ENCODE data around the gene DLGAP1.

The DLGAP1 gene

DNA sequence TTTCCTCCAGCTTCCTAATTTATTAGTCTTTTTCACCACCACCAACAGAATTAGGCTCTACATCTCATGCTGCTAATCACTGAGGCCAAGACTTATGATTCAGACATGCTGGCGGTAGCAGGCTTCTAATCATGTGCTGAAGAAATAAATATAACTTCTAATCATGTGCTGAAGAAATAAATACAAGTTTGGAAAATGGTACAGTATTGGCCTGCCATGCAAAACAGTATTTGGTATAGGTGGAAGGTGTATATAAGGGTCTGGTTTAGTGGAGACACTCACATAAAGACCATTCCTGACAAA, 764.4 kb downstream of the DLGAP1 start:
- H3K9ac ChIP-seq (ENCODE audit: low read length), result no peak overlapping the region
- no peaks in the 10 kb centered on the region for H3F3A ChIP-seq (ENCODE audit: insufficient read depth, low read length)
- no peak overlapping the region for H3K4me3 ChIP-seq (ENCODE audit: low read depth, low read length, poor library complexity, severe bottlenecking)
- H3K9me2 ChIP-seq (ENCODE audit: low read depth, low read length), result no peaks in the 10 kb centered on the region
- no peak overlapping the region for H2AFZ ChIP-seq (ENCODE audit: low read length)
- no peaks in the 10 kb centered on the region for H3K9me3 ChIP-seq (ENCODE audit: low read length)
- no peaks in the 10 kb centered on the region for H3K27me3 ChIP-seq (ENCODE audit: insufficient read depth, low read length)
- H3K4me2 ChIP-seq (ENCODE audit: low read length), result no peak overlapping the region
- TF ChIP-seq, protein P1, sequence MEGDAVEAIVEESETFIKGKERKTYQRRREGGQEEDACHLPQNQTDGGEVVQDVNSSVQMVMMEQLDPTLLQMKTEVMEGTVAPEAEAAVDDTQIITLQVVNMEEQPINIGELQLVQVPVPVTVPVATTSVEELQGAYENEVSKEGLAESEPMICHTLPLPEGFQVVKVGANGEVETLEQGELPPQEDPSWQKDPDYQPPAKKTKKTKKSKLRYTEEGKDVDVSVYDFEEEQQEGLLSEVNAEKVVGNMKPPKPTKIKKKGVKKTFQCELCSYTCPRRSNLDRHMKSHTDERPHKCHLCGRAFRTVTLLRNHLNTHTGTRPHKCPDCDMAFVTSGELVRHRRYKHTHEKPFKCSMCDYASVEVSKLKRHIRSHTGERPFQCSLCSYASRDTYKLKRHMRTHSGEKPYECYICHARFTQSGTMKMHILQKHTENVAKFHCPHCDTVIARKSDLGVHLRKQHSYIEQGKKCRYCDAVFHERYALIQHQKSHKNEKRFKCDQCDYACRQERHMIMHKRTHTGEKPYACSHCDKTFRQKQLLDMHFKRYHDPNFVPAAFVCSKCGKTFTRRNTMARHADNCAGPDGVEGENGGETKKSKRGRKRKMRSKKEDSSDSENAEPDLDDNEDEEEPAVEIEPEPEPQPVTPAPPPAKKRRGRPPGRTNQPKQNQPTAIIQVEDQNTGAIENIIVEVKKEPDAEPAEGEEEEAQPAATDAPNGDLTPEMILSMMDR (IDR thresholded peaks at IDR 0.05; ENCODE audit: low read length), result no peak
- TF ChIP-seq EZH2 (IDR thresholded peaks at IDR 0.05; ENCODE audit: borderline replicate concordance, low read length), result no peak
- H4K20me1 ChIP-seq (ENCODE audit: insufficient read depth, low read length), result no peaks in the 10 kb centered on the region
- H3K36me3 ChIP-seq (ENCODE audit: insufficient read depth, low read length), result no peaks in the 10 kb centered on the region
- H3K27ac ChIP-seq (ENCODE audit: low read depth, low read length, poor library complexity, severe bottlenecking), result no peak overlapping the region
- no peaks in the 10 kb centered on the region for H3K79me2 ChIP-seq (ENCODE audit: insufficient read depth, low read length)
- no peaks in the 10 kb centered on the region for H3K4me1 ChIP-seq (ENCODE audit: insufficient read depth, low read length, severe bottlenecking)

DNA sequence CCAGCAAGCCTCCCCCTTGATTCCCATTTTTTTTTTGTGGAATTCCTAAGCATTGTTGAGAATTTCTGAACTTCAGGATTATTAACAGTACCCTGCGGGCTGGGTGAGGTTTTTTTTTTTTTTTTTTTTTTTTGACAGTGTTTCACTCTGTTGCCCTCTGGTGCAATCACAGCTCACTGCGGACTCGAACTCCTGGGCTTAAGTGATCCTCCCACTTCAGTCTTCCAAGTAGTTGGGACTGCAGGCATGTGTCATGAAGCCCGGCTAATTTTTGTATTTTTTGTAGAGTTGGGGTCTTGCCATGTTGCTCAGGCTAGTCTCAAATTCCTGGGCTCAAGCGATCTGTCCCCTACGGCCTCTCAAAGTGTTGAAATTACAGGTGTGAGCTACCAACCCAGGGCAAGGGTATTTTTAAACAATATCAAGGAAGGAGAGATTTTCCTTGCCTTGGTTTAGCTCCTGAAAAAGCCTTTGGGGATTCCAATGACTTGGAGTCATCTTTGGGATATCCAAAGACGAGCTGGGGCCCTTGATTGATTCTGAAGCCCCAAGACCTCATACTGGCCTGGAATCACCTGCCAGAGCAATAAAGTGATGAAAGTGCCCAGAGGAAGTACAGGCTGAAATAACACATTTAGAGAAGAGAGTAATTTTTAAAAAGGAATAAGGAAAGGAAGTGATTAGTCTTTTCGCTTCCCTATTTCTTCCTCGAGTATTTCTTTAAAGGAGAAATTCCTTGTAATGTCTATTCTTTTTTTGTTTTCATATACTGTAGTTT, 764.9 kb downstream of the DLGAP1 start:
- Histone ChIP-seq H3K27me3 (ENCODE audit: insufficient read depth, low read length) (no peaks in the 10 kb centered on the region), H3K9me2 (ENCODE audit: low read depth, low read length) (no peaks in the 10 kb centered on the region), H3K79me2 (ENCODE audit: insufficient read depth, low read length) (no peaks in the 10 kb centered on the region), H3K9ac (ENCODE audit: low read length) (no peak overlapping the region), H3K4me1 (ENCODE audit: insufficient read depth, low read length, severe bottlenecking) (no peaks in the 10 kb centered on the region), H3K4me2 (ENCODE audit: low read length) (no peak overlapping the region), H3K36me3 (ENCODE audit: insufficient read depth, low read length) (no peaks in the 10 kb centered on the region), H3K27ac (ENCODE audit: low read depth, low read length, poor library complexity, severe bottlenecking) (no peak overlapping the region), H3K9me3 (ENCODE audit: low read length) (no peaks in the 10 kb centered on the region), H4K20me1 (ENCODE audit: insufficient read depth, low read length) (no peaks in the 10 kb centered on the region), H2AFZ (ENCODE audit: low read length) (no peak overlapping the region), H3F3A (ENCODE audit: insufficient read depth, low read length) (no peaks in the 10 kb centered on the region), H3K4me3 (ENCODE audit: low read depth, low read length, poor library complexity, severe bottlenecking) (no peak overlapping the region)
- TF ChIP-seq, protein P1 (IDR thresholded peaks at IDR 0.05; ENCODE audit: low read length), result no peak
- no peak for TF ChIP-seq EZH2 (IDR thresholded peaks at IDR 0.05; ENCODE audit: borderline replicate concordance, low read length)

GRCh38 chr18:3689091-3689490, 766.0 kb downstream of the DLGAP1 start:
- H4K20me1 ChIP-seq (ENCODE audit: insufficient read depth, low read length), result no peaks in the 10 kb centered on the region
- H3K4me2 ChIP-seq (ENCODE audit: low read length), result no peak overlapping the region
- no peaks in the 10 kb centered on the region for H3K36me3 ChIP-seq (ENCODE audit: insufficient read depth, low read length)
- no peaks in the 10 kb centered on the region for H3K27me3 ChIP-seq (ENCODE audit: insufficient read depth, low read length)
- no peaks in the 10 kb centered on the region for H3K4me1 ChIP-seq (ENCODE audit: insufficient read depth, low read length, severe bottlenecking)
- H3F3A ChIP-seq (ENCODE audit: insufficient read depth, low read length), result no peaks in the 10 kb centered on the region
- TF ChIP-seq EZH2 (IDR thresholded peaks at IDR 0.05; ENCODE audit: borderline replicate concordance, low read length), result no peak
- TF ChIP-seq, protein P1 (IDR thresholded peaks at IDR 0.05; ENCODE audit: low read length), result no peak
- H3K9me3 ChIP-seq (ENCODE audit: low read length), result no peaks in the 10 kb centered on the region
- H3K9ac ChIP-seq (ENCODE audit: low read length), result no peak overlapping the region
- H2AFZ ChIP-seq (ENCODE audit: low read length), result no peak overlapping the region
- H3K79me2 ChIP-seq (ENCODE audit: insufficient read depth, low read length), result no peaks in the 10 kb centered on the region
- H3K27ac ChIP-seq (ENCODE audit: low read depth, low read length, poor library complexity, severe bottlenecking), result no peak overlapping the region
- H3K9me2 ChIP-seq (ENCODE audit: low read depth, low read length), result no peaks in the 10 kb centered on the region
- H3K4me3 ChIP-seq (ENCODE audit: low read depth, low read length, poor library complexity, severe bottlenecking), result no peak overlapping the region

Measured in OCI-LY1 (cell line).